Endothelial cell of umbilical vein (primary cell): ENCODE measurements around the gene MSH3. TPM values are rescaled to one million over a fixed set of nuclear protein-coding genes. Genes with fewer than 3 reads are reported as not detected.

Experiments used
- BruUV-seq: library from RNA; stranded (reverse); fragments of 400-500 nt; replicated peaks from 2 replicates; lab custom pipeline; 2021; lab: Mats Ljungman, UMichigan
- CTCF ChIA-PET: fragments of 300-600, 350-600 bp; sonication (Branson Sonifier 250); formaldehyde crosslinking; loops from one replicate; lab custom pipeline; 2021; ENCODE audit warnings: antibody characterized with exemption, inconsistent platforms; lab: Charles Lee
- POLR2A ChIA-PET: fragments of 300-600, 350-600 bp; sonication (Branson Sonifier 250); formaldehyde crosslinking; loops from one replicate; lab custom pipeline; 2021; ENCODE audit warnings: antibody characterized with exemption, inconsistent platforms; lab: Charles Lee
- DNase-seq: peaks from one replicate; pipeline ENCODE4 v3.0.0-alpha.2; 2011; ENCODE audit warnings: low read depth, low spot score
- FAIRE-seq: peaks from 2 replicates; lab custom pipeline; 2011; peaks lifted over from hg19 to GRCh38; lab: Jason Lieb, UNC
- H2AFZ ChIP-seq: 2 replicates; pipeline ENCODE4 v1.6.0; 2012; ENCODE audit warnings: low read depth, low read length, control low read depth, inconsistent platforms
- H3K27ac ChIP-seq: 2 replicates; pipeline ENCODE4 v1.5.1; 2011; ENCODE audit warnings: low read depth, mild to moderate bottlenecking, control low read depth, low read length, moderate library complexity; ENCODE audit not compliant: insufficient read depth
- H3K27me3 ChIP-seq, 2 experiments: 2 replicates each; pipeline versions ENCODE4 v1.6.0 to v1.6.1; 2011; ENCODE audit warnings: low read length in 2 of 2, mixed read lengths in 1 of 2; ENCODE audit not compliant: control insufficient read depth in 2 of 2, insufficient read depth in 2 of 2
- H3K36me3 ChIP-seq, 2 experiments: 2 replicates in 1 of 2; 3 replicates in 1 of 2; pipeline ENCODE4 v1.5.1; 2011; ENCODE audit warnings: low read length in 2 of 2, mild to moderate bottlenecking in 1 of 2, moderate library complexity in 1 of 2; ENCODE audit not compliant: control insufficient read depth in 2 of 2, insufficient read depth in 2 of 2; ENCODE audit errors: extremely low read depth in 1 of 2
- H3K4me1 ChIP-seq: 3 replicates; pipeline ENCODE4 v1.5.1; 2011; ENCODE audit warnings: mild to moderate bottlenecking, low read length; ENCODE audit not compliant: control insufficient read depth, insufficient read depth; ENCODE audit errors: extremely low read depth
- H3K4me2 ChIP-seq: 2 replicates; pipeline ENCODE4 v1.6.1; 2011; ENCODE audit warnings: low read length, control low read depth, mixed read lengths; ENCODE audit not compliant: insufficient read depth
- H3K4me3 ChIP-seq, 3 experiments: fragments of 200-600 bp in 1 of 3; sonication (generic), shearing (Covaris generic) in 1 of 3; replicated peaks in 1 of 3; 2 replicates each; pipeline ENCODE4 v1.5.1; 2011 to 2016; ENCODE audit warnings: control low read depth in 3 of 3, low read length in 3 of 3, mild to moderate bottlenecking in 2 of 3, inconsistent platforms in 1 of 3, low read depth in 1 of 3, moderate library complexity in 1 of 3; ENCODE audit not compliant: insufficient read depth in 1 of 3
- H3K79me2 ChIP-seq: 2 replicates; pipeline ENCODE4 v1.6.0; 2012; ENCODE audit warnings: low read length, inconsistent platforms; ENCODE audit not compliant: control insufficient read depth, insufficient read depth
- H3K9ac ChIP-seq: replicated peaks from 2 replicates; pipeline ENCODE3; 2011; ENCODE audit warnings: low read length, control low read depth; ENCODE audit not compliant: insufficient read depth; ENCODE audit errors: extremely low read depth
- H3K9me1 ChIP-seq: replicated peaks from 3 replicates; pipeline ENCODE4 v1.6.0; 2011; ENCODE audit warnings: mild to moderate bottlenecking, low read length; ENCODE audit not compliant: control insufficient read depth, insufficient read depth; ENCODE audit errors: extremely low read depth
- H3K9me3 ChIP-seq: replicated peaks from 2 replicates; pipeline ENCODE4 v1.5.1; 2012; ENCODE audit warnings: low read length, inconsistent platforms; ENCODE audit not compliant: control insufficient read depth, insufficient read depth
- H4K20me1 ChIP-seq: replicated peaks from 2 replicates; pipeline ENCODE3; 2011; ENCODE audit warnings: mild to moderate bottlenecking, low read length; ENCODE audit not compliant: control insufficient read depth, insufficient read depth; ENCODE audit errors: extremely low read depth
- CTCF ChIP-seq, 2 donors: IDR thresholded peaks; 1 replicate in 1 of 2; 2 replicates in 1 of 2; pipeline ENCODE4 v1.5.1; 2011; ENCODE audit warnings: low read length in 2 of 2, mild to moderate bottlenecking in 2 of 2, moderate library complexity in 2 of 2, control low read depth in 1 of 2, inconsistent platforms in 1 of 2, low read depth in 1 of 2; ENCODE audit not compliant: insufficient read depth in 1 of 2; ENCODE audit errors: extremely low read depth in 1 of 2
- EZH2 ChIP-seq: IDR thresholded peaks from 2 replicates; pipeline ENCODE4 v1.6.1; 2012; ENCODE audit warnings: borderline replicate concordance, low read depth, mild to moderate bottlenecking, moderate library complexity, low read length, inconsistent platforms; ENCODE audit not compliant: severe bottlenecking
- FOS ChIP-seq: IDR thresholded peaks from 2 replicates; pipeline ENCODE4 v1.6.1; 2011; ENCODE audit warnings: mild to moderate bottlenecking, low read length, moderate library complexity, borderline replicate concordance; ENCODE audit not compliant: insufficient read depth
- JUN ChIP-seq: IDR thresholded peaks from 2 replicates; pipeline ENCODE4 v1.6.1; 2011; ENCODE audit warnings: borderline replicate concordance, low read depth; ENCODE audit not compliant: insufficient read length, insufficient read depth
- MAX ChIP-seq: IDR thresholded peaks from 2 replicates; pipeline ENCODE4 v1.6.1; 2011; ENCODE audit not compliant: insufficient read depth, insufficient read length
- MYC ChIP-seq: IDR thresholded peaks from one replicate; pipeline ENCODE4 v1.6.1; 2011; ENCODE audit warnings: mild to moderate bottlenecking, low read depth, low read length
- POLR2A ChIP-seq: IDR thresholded peaks from 2 replicates; pipeline ENCODE4 v1.6.1; 2012; ENCODE audit warnings: low read depth, mild to moderate bottlenecking, control low read depth, low read length
- POLR2AphosphoS5 ChIP-seq: IDR thresholded peaks from 2 replicates; pipeline ENCODE4 v1.6.1; 2012; ENCODE audit warnings: low read depth, mild to moderate bottlenecking, control low read depth, low read length, moderate library complexity; ENCODE audit not compliant: insufficient read depth
- dilution Hi-C: fragments of 300-500 bp; cut with MboI; formaldehyde crosslinking; loops from one replicate; pipeline ENCODE4 v1.15.0; 2019; ENCODE audit warnings: low sequenced_read_pairs; ENCODE audit not compliant: extremely low pct_ligation_motif_present
- intact Hi-C: fragments of 100-400 bp; cut with micrococcal nuclease; formaldehyde crosslinking; loops from one replicate; pipeline ENCODE4 v1.10.0; 2022
- polyA plus RNA-seq, 4 experiments: library from polyadenylated mRNA; depleted of rRNA in 3 of 4; stranded (reverse) in 3 of 4; unstranded in 1 of 4; fragments of >200 nt; gene quantifications; 2 replicates each; pipeline versions ENCODE4 v1.2.1 to v1.2.3, GENCODE V29; 2011 to 2012; ENCODE audit warnings: missing spikeins in 1 of 4
- total RNA-seq: library from RNA; stranded (reverse); gene quantifications from 2 replicates; pipeline ENCODE4 v1.2.3, GENCODE V29; 2021

The MSH3 gene
- total and polyA plus RNA-seq, 2 donors (not counting 3 experiments of a cell fraction or from before 2014, with no cell fraction given): 2.0 to 13.0 TPM

GRCh38 chr5:80619086-80619485 is 35.4 kb upstream of the MSH3 start:
- dilution Hi-C loops: no loop called here
- no peak for TF ChIP-seq MAX
- TF ChIP-seq JUN: no peak
- TF ChIP-seq POLR2A: no peak
- no peak for TF ChIP-seq FOS
- TF ChIP-seq MYC: no peak
- no peak for TF ChIP-seq POLR2AphosphoS5
- TF ChIP-seq EZH2: no peak
- no peak for TF ChIP-seq CTCF (IDR thresholded peaks at IDR 0.05; ENCODE audit: extremely low read depth in 1 of 2, insufficient read depth in 1 of 2, low read depth in 1 of 2, low read length in 2 of 2)
- no peaks in the 10 kb centered on the region for H4K20me1 ChIP-seq
- ChIA-PET POLR2A (no interaction called here), CTCF (no interaction called here)
- no peak overlapping the region for H3K4me3 ChIP-seq
- H3K27me3 ChIP-seq: no peaks in the 10 kb centered on the region
- H3K79me2 ChIP-seq: no peaks in the 10 kb centered on the region
- H3K4me1 ChIP-seq: no peaks in the 10 kb centered on the region
- H3K4me2 ChIP-seq: no peak overlapping the region
- H3K27ac ChIP-seq: no peak overlapping the region
- FAIRE-seq (no peak), DNase-seq (no peak)
- H3K9me3 ChIP-seq: no peaks in the 10 kb centered on the region
- no peak overlapping the region for H3K9ac ChIP-seq
- H3K9me1 ChIP-seq: no peaks in the 10 kb centered on the region
- H3K36me3 ChIP-seq: no peaks in the 10 kb centered on the region
- BruUV-seq: no TSS peak
- no peak overlapping the region for H2AFZ ChIP-seq
- intact Hi-C loops: no loop called here
